NCI-H82 treated with DMSO at 0.1 percent for 48 hours (cell line): ENCODE measurements around the gene PTPN12.
"Not testable (repeated sequence)": the region's sequence is repeated elsewhere in the genome, so short reads cannot be mapped to it uniquely, and the experiment has no call there.

ENCODE experiments used
- DNase-seq: peaks from one replicate; lab custom pipeline; 2025; ENCODE audit not compliant: unreplicated experiment; lab: John Stamatoyannopoulos, UW

PTPN12 gene

DNA sequence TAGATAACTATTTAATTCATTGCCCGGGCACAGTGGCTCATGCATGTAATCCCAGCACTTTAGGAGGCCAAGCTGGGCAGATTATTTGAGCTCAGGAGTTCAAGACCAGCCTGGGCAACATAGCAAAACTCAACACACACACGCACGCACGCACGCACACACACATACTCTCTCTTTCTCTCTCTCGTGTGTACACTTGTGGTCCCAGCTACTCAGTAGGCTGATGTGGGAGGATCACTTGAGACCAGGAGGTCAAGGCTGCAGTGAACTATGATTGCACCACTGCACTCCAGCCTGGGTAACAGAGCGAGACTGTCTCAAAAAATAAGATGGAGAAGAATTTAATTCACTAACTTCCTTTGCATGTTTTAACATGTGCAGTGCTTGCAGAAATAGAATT is 38.1 kb downstream of the PTPN12 start:
- no peak for DNase-seq

DNA sequence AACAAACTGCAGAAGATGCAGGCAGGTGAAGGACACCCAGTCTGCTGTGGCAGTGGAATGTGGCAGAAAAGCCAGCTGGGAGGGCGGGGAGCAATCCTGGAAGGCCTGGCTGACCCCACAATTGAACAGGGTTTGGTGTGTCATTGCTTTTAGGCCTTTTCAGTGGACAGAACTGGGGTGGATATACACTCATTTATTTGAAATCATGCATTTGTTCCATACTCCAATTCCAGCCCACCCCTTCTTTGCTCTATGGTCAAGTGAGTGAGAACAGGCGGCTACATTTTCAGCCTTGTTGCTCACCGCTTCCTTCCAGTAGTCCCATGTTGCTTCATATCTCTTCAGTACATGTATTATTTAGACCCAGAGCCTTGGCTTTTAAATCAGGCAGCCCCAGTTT is 39.8 kb downstream of the PTPN12 start:
- no peak for DNase-seq

DNA sequence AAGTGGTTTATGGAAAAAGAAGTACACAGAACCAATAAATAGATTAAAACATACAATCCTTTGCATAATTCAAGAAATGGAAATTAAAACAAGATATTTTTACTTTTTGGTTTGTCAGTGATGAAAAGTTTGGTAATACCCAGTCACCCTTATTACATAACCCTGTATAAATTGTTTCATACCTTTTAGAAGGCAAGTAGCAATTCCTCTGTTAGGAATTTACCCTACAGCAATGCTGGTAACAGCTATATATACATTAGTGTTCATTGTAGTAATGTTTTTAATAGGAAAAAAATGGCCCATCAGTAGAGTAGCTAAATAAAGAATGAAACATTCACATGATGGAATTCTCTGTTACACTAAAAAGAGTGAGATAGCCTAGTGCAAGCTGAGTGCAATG is 42.7 kb downstream of the PTPN12 start:
- no peak for DNase-seq

DNA sequence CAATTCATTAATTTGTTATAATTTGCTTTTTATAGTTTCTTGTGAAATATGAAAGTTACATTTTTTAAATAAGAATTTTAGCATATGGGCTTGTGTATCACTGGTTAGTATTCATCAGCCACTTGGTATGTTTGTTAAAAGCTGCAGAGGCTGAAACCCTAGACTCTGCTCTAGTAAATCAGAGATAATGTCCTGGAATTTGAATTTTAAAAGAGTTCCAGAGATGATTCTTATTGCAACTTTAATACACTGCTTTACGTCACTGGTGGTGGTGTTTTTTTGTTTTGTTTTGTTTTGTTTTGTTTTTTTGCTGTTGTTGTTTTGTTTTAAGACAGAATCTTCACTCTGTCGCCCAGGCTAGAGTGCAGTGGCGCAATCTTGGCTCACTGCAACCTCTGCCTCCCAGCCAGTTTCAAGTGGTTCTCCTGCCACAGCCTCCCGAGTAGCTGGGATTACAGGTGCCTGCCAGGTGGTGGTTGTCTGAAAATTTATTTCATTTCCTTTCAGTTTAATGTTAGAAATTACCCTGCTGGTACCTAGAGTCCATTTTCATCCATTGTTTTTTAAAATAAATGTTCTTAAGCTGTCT is 43.8 kb downstream of the PTPN12 start:
- no peak for DNase-seq

DNA sequence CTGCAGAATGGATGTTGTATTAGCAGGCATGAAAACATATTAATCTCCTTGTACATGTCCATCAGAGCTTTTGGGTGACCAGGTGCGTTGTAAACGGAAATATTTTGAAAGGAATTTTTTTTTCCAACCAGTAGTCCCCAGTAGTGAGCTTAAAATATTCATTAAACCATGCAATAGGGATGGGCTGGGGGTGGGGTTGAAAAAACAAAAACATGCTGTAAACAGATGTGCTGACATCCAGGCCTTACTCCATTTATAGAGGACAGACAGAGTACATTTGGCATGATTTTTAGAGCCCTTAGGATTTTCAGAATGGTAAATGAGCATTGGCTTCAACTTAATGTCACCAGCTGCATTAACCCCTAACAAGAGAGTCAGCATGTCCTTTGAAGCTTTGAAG is 50.2 kb downstream of the PTPN12 start:
- DNase-seq: no peak

DNA sequence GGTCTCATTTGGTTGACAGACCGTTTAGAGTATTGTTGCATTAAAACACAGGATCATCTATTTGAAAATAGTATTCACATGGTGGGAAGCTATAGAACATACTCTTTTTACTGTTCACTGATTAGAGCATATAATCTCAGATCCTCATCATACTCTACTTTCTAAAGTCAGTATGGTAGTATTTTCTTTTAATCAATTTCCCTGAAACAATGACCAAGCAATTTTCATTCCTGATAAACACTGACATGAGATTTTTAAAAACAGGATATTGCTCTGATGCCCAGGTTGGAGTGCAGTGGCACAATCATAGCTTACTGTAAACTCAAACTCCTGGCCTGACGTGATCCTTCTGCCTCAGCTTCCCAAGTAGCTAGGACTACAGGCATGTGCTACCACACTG is 63.9 kb downstream of the PTPN12 start:
- no peak for DNase-seq

DNA sequence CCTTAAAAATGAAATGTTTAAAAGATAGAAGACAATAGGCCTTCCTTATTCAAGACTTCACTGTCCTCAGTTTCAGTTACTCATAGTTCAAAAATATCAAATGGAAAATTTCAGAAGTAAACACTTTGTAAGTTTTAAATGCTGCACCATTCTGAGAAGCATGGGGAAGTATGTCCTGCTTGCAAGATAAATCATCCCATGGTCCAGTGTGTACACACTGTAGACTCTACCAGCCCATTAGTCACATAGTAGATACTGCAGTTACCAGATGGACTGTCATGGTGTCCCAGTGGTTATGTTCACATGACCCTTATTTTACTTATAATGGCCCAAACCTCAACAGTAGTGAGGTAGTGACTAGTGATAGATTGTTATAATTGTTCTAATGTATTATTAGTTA is 69.5 kb downstream of the PTPN12 start:
- DNase-seq: no peak

DNA sequence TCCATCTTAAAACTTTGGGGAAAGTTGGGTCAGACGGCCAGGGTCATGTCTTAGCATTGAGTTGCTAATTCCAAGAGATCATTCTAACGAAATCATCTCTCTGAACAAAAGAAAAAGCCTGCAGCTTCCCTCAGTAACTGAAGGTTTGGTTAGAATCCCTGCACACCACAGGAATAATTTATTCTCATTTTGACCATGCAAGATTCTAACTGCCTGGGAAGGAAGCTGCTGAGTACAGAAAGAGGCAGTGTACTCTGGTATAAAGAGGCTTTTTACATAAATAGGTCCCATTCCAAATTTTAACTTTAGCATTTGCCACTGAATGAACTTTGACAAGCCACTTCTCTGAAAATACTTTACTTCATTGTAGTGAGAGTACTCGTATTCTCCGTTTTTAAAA is 82.2 kb downstream of the PTPN12 start:
- DNase-seq: no peak

DNA sequence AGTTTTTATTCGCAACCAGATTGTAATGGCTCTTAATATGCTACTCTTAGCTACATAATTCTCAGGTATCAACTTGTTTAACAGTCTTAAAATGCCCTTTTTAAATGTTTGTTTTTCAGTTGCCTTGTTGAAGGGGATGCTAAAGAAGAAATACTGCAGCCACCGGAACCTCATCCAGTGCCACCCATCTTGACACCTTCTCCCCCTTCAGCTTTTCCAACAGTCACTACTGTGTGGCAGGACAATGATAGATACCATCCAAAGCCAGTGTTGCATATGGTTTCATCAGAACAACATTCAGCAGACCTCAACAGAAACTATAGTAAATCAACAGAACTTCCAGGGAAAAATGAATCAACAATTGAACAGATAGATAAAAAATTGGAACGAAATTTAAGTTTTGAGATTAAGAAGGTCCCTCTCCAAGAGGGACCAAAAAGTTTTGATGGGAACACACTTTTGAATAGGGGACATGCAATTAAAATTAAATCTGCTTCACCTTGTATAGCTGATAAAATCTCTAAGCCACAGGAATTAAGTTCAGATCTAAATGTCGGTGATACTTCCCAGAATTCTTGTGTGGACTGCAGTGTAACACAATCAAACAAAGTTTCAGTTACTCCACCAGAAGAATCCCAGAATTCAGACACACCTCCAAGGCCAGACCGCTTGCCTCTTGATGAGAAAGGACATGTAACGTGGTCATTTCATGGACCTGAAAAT is 89.7 kb downstream of the PTPN12 start:
- DNase-seq: no peak

DNA sequence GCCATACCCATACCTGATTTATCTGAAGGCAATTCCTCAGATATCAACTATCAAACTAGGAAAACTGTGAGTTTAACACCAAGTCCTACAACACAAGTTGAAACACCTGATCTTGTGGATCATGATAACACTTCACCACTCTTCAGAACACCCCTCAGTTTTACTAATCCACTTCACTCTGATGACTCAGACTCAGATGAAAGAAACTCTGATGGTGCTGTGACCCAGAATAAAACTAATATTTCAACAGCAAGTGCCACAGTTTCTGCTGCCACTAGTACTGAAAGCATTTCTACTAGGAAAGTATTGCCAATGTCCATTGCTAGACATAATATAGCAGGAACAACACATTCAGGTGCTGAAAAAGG is 90.2 kb downstream of the PTPN12 start:
- DNase-seq: no peak

DNA sequence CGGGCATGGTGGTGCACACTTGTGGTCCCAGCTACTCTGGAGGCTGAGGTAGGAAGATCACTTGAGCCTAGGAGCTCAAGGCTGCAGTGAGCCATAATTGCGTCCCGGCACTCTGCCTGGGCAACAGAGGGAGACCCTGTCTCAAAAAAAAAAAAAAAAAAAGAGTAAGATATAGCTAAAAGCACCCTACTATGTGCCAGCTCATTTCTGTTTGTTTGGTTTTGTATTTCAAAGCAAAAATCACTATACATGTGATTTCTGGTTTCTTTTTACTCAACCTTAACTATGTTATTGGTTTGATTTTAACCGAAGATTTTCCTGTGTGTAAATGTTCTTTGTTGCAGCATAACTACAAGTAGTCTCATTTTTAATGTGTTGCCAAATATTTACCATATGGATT is 92.7 kb downstream of the PTPN12 start:
- no peak for DNase-seq

DNA sequence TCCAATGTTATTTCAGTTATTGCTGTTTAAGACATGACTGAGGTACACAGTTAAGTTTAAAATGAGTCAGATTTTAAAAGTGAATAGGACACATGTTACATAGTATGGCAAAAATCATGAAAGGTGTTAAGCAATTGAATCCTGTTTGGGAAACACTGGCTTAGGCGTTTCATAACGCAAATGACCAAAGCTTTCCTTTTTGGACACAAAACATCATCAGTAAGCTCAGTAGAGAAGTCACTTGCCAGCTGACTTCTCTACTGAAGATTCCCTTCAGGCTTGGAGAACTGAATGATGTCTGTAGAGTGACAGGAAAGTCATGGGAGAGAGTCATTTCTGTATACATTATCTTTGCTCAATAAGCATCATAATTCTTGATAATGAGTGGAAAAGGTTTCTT is 94.7 kb downstream of the PTPN12 start:
- no peak for DNase-seq

DNA sequence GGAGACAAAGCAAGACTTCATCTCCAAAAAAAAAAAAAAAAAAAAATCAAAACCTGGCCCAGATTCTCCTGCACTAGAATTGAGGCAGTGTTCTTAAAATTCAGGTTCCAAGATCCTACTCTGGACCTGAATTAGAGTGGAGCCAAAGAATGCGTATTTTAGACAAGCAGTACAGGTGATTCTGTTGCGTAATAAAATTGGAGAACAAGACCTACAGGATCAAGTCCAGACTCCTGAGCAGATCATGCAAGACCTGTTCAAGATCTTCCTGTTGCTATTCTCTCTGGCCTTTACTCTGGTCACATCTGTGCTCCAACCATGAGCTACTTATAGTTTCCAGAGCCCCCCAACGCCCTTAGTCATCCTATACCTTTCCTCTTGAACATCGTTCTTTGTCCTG is 107.7 kb downstream of the PTPN12 start:
- DNase-seq: no peak

DNA sequence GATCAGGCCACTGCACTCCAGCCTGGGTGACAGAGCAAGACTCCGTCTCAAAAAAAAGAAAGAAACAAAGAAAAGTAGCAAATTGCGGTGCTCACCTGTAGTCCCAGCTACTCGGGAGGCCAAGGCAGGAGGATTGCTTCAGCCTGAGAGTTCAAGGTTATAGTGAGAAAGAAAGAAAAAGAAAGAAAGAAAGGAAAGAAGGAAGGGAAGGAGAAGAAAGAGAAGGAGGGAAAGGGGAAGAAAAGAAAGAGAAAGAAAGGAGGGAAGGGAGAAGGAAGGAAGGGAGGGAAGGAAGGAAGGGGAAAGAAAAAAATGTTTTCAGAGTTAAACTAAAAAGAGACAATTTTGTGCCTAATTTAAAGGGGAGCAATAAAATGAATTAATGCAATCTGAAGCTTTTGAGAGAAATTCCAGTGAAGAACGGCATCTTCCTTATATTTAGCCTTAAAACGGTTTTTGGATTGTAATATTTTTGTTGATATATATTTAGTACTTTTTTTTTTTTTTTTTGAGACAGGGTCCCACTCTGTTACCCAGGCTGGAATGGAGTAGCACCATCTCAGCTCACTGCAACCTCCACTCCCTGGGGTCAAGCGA is 111.7 kb downstream of the PTPN12 start:
- no peak for DNase-seq

DNA sequence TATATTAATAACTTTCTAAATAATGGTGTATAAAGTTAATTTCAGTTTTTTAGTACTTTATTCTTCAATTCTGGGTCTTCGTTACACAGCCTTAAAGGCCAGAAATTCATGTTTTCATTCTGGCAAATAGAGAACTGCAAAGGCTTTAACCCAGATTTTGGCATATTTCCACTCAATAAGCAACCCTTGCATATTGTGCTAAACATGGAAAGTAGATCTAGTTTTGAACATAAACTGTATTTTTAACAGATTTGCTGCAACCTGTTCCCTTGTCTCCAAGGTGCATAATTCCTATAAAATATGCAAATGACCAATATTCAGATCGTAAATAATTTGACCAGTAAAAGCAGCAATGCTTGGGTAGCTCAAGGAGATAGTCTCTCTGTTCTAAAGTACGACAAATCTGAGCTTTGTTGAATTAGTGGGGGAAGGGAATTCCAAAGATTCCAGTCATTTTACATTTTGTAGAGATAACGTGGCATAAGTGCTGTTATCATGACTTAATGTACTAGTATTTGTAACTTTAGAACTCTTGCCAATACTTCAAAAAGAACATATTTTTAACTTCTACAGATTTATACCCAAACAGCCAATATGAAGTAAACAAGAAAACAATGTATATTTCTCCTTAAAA is 112.7 kb downstream of the PTPN12 start:
- DNase-seq: no peak

DNA sequence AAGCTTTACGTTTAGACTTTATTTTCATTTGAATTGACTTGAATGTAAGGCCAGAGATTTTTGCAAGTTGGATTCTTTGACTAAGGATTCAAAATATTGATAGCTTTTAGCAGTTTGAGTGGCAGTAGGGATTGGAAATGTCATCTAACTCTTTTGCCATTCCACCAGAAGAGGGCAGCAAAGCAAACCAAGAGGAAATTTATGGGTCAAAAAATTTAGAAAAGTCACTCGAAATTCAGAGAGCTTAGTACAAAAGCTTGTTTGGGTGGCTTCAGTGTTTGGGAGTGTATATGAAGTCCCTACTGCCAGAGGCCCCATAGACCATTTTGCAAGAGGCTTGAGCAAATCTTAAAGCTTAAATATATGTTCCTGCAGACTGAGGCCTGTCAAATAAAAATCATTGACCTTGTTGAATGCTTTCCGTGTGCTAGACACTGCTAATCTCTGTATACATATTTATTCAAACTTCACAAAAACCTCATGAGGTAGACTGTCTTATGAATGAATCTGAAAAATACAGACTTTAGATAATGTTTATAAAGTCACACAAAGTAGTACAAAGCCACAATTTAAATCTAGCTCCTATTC is 114.6 kb downstream of the PTPN12 start:
- peak; percentile 1 for DNase-seq

DNA sequence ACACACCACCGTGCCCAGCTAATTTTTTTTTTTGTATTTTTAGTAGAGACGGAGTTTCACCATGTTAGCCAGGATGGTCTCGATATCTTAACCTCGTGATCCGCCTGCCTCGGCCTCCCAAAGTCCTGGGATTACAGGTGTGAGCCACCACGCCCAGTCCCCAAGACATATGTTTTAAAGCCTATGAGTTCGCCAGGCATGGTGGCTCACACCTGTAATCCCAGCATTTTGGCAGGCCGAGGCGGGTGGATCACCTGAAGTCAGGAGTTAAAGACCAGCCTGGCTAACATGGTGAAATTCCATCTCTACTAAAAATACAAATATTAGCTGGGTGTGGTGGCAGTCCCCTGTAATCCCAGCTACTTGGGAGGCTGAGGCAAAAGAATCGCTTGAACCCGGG is 115.7 kb downstream of the PTPN12 start:
- not testable (repeated sequence) for DNase-seq

DNA sequence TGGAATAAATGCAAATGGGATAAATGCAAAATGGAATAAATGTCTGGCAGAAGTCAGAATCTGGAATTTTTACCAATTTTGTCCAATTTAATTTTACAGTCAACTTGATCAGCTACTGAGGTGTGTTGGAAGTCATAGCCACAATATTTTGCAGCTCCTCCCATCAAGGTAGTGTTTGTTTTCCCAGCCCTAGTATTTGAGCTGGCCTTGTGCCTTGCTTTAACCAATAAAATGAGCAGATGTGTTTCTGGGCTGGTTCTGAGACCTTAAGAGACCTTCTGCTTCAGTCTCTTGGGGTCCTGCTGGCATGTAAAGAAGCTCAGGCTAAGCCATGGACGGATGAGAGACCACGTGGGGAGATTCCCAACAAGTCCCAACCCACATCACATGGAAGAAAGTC is 116.5 kb downstream of the PTPN12 start:
- DNase-seq: peak; percentile 4

DNA sequence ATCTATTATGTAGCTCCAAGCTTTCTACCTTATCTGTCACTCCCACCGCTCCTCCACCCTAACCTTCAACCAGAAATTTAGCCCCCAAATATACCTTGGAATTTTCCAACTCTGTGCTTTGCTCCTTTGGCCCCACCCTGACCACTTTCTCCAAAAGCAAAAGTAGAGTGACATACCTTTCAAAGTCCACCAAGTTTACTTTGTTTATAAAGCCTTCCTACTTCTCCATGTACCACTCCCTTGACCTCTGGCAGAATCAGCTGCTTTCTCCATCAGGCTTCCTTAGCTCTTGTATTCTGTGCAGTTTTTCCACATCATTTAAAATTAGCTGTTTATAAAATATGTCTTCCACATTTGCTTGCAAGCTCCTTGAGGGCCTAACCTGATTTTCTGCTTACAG is 118.3 kb downstream of the PTPN12 start:
- no peak for DNase-seq

DNA sequence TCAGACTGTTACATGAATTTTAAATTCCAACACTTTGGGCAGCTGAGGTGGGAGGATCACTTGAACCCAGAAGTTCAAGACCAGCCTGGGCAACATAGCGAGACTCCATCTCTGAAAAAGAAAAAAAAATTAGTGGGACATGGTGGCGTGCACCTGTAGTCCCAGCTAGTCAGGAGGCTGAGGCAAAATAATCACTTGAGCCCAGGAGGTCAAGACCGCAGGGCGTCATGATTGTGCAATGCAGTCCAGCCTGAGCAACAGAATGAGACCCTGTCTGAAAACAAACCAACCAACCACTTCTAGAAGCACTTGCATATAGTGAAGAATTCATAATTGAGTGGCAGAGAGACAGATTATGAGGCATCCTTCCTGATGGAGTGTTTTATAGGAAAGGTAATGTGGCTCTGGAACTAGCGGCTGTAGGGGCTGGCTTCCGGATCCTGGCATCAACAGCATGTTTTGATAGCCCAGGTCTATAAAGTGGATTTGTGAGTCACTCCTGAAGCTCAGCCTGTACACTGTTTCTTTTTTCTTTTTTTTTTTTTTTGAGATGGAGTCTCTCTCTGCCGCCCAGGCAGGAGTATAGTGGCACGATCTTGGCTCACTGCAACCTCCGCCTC is 118.9 kb downstream of the PTPN12 start:
- DNase-seq: no peak

DNA sequence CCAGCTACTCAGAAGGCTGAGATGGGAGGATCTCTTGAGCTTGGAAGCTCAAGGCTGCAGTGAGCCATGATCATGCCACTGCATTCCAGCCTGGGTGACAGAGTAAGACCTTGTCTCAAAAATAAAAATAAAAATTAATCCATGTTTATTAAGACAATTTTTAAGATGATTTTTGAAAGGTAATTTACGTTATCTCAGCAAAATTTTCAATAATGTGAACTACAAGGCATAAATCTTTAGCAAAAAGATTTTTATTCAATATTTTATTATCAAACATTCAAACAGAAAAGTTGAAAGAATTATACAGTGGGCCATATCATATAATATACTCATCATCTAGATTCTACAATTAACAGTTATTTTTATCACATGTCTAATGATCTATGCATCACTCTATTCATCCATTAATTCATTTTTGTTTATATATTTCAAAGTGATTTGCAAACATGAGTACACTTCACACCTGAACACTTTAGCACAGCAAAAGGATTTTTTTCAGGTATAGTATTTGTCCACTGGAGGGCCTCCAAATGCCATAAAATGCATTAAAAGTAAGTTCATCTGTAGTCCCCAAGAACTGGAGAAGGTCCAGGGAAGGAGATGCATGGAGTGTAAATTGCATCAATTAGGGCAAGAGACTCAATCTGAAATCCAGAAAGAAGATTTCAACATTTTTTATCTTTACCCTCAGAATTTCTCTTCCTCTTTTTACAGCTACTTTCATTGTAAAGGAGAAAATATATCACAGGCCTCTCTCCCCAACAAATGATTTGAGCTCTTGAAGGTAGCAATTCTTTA is 120.5 kb downstream of the PTPN12 start:
- peak; percentile 18 for DNase-seq
